DMS153 treated with DMSO at 0.1 percent for 48 hours (cell line): ENCODE data around the gene ADAT1.
A peak's percentile ranks its signal among the peaks of the same experiment; 100 is the strongest.
"Not testable (repeated sequence)": the region's sequence is repeated elsewhere in the genome, so short reads cannot be mapped to it uniquely, and the experiment has no call there.

Source experiments
- DNase-seq: peaks from one replicate; lab custom pipeline; 2025; ENCODE audit not compliant: unreplicated experiment; lab: John Stamatoyannopoulos, UW

ADAT1 gene

GRCh38 chr16:75621170-75621477 lies 2.0 kb downstream of the ADAT1 start:
- DNase-seq: no peak

GRCh38 chr16:75620326-75621169 lies 2.5 kb downstream of the ADAT1 start:
- DNase-seq: no peak

- DNase-seq: no peak
Measured at GRCh38 chr16:75618780-75619179, 4.3 kb downstream of the ADAT1 start.

- DNase-seq: no peak
Measured at GRCh38 chr16:75617121-75617520, 6.0 kb downstream of the ADAT1 start.

- DNase-seq: no peak
Measured at GRCh38 chr16:75616521-75617010, 6.5 kb downstream of the ADAT1 start.

- DNase-seq: no peak
Measured at GRCh38 chr16:75615619-75616018, 7.5 kb downstream of the ADAT1 start.

- DNase-seq: no peak
Measured at GRCh38 chr16:75614066-75614897, 8.8 kb downstream of the ADAT1 start.

- DNase-seq: no peak
Measured at GRCh38 chr16:75606507-75606906, 16.6 kb downstream of the ADAT1 start.

- no peak for DNase-seq
Measured at GRCh38 chr16:75603241-75603640, 19.8 kb downstream of the ADAT1 start.

- DNase-seq: no peak
Measured at GRCh38 chr16:75599452-75600277, 23.4 kb downstream of the ADAT1 start.

- DNase-seq: peak; percentile 68
Measured at GRCh38 chr16:75593825-75594820, 29.0 kb downstream of the ADAT1 start.

GRCh38 chr16:75593308-75593707 lies 29.8 kb downstream of the ADAT1 start:
- no peak for DNase-seq

- DNase-seq: not testable (repeated sequence)
Measured at GRCh38 chr16:75591927-75592326, 31.2 kb downstream of the ADAT1 start.

GRCh38 chr16:75590920-75591843 lies 31.9 kb downstream of the ADAT1 start:
- DNase-seq: no peak

- DNase-seq: no peak
Measured at GRCh38 chr16:75589306-75589705, 33.8 kb downstream of the ADAT1 start.

- DNase-seq: no peak
Measured at GRCh38 chr16:75588716-75589115, 34.4 kb downstream of the ADAT1 start.

- no peak for DNase-seq
Measured at GRCh38 chr16:75584108-75584507, 39.0 kb downstream of the ADAT1 start.

- no peak for DNase-seq
Measured at GRCh38 chr16:75579281-75579834, 43.7 kb downstream of the ADAT1 start.

- no peak for DNase-seq
Measured at GRCh38 chr16:75578725-75579124, 44.4 kb downstream of the ADAT1 start.
